Mucosa of gallbladder (tissue), 1 donor: Measurements from ENCODE around the gene ARMC3. TPM values are rescaled to one million over a fixed set of nuclear protein-coding genes. Genes with fewer than 3 reads are reported as not detected.

Experiments used
- DNase-seq: peaks from one replicate; pipeline ENCODE4 v3.0.0-alpha.2; 2020; ENCODE audit warnings: low spot score
- total RNA-seq: library from RNA; stranded (reverse); gene quantifications from one replicate; pipeline ENCODE4 v1.2.1, GENCODE V29; 2021
- donor health status: DM: no; HTN: no; CAD: no.

Gene ARMC3
- total RNA-seq, 1 donor from 2014 or later: 0.52 TPM

- no peak for DNase-seq
Observed at GRCh38 chr10:23075672-23076071, 147.8 kb downstream of the ARMC3 start.

GRCh38 chr10:23078114-23078513, 150.3 kb downstream of the ARMC3 start:
- DNase-seq: no peak

GRCh38 chr10:23079700-23080099, 151.8 kb downstream of the ARMC3 start:
- DNase-seq: no peak

GRCh38 chr10:23080262-23080661, 152.4 kb downstream of the ARMC3 start:
- DNase-seq: no peak

- no peak for DNase-seq
Observed at GRCh38 chr10:23081221-23081750, 153.4 kb downstream of the ARMC3 start.

- DNase-seq: no peak
Observed at GRCh38 chr10:23081891-23082290, 154.0 kb downstream of the ARMC3 start.

Other genes with a start within 250 kb of the ARMC3 start
- gene PIP4K2A, start 213.5 kb upstream of the ARMC3 start, total RNA-seq: 55.2 TPM
- 45.5 TPM for gene MSRB2, start 167.5 kb downstream of the ARMC3 start, total RNA-seq